HepG2 (cell line): ENCODE results near the gene TCF3. TPM values are rescaled to one million over a fixed set of nuclear protein-coding genes. Genes with fewer than 3 reads are reported as not detected.
A peak's percentile ranks its signal among the peaks of the same experiment; 100 is the strongest.

Experiments used
- ATAC-seq: fragments of 200-7000 bp; cut with Tn5 transposase; 3 replicates; pipeline ENCODE4 v1.9.1; 2020; ENCODE audit warnings: mild to moderate bottlenecking, moderate library complexity
- BruUV-seq: library from RNA; stranded (reverse); fragments of 400-500 nt; replicated peaks from 2 replicates; lab custom pipeline; 2021; lab: Mats Ljungman, UMichigan
- CTCF ChIA-PET: fragments of 300-600 bp; formaldehyde crosslinking; extraction: SDS; loops from one replicate; lab custom pipeline; 2021; ENCODE audit warnings: low total read pairs, inconsistent platforms, low intra/inter-chr PET ratio; lab: Yijun Ruan, JAX
- POLR2A ChIA-PET: fragments of 350-600 bp; sonication (Branson Sonifier 250); formaldehyde crosslinking; loops from one replicate; lab custom pipeline; 2020; ENCODE audit warnings: antibody characterized with exemption, inconsistent platforms; lab: Yijun Ruan, JAX
- DNase-seq: peaks from one replicate; pipeline ENCODE4 v3.0.0-alpha.2; 2015; ENCODE audit warnings: low spot score
- FAIRE-seq: peaks from 3 replicates; lab custom pipeline; 2011; peaks lifted over from hg19 to GRCh38; lab: Jason Lieb, UNC
- H2AFZ ChIP-seq: one replicate; pipeline ENCODE4 v1.6.1; 2011; ENCODE audit warnings: low read length, inconsistent platforms
- H3K27ac ChIP-seq: fragments of 300-600 bp; 3 replicates; pipeline ENCODE4 v1.8.0; 2011; ENCODE audit warnings: mixed run types, mild to moderate bottlenecking, mixed read lengths, low read length, inconsistent platforms; ENCODE audit not compliant: insufficient read depth; ENCODE audit errors: extremely low read length
- H3K27me3 ChIP-seq, 2 experiments: fragments of 200-600 bp in 1 of 2; 2 replicates in 1 of 2; 3 replicates in 1 of 2; pipeline versions ENCODE4 v1.6.0 to v1.8.0; 2011; ENCODE audit warnings: low read length in 2 of 2, mild to moderate bottlenecking in 2 of 2, moderate library complexity in 2 of 2, inconsistent platforms in 1 of 2; ENCODE audit not compliant: insufficient read depth in 2 of 2, control insufficient read depth in 1 of 2
- H3K36me3 ChIP-seq, 2 experiments: fragments of 200-600 bp in 1 of 2; replicated peaks in 1 of 2; 2 replicates in 1 of 2; 3 replicates in 1 of 2; pipeline versions ENCODE4 v1.5.1 to v1.8.0; 2011; ENCODE audit warnings: low read length in 2 of 2, inconsistent platforms in 1 of 2; ENCODE audit not compliant: insufficient read depth in 2 of 2, control insufficient read depth in 1 of 2
- H3K4me1 ChIP-seq: 2 replicates; pipeline ENCODE4 v1.5.1; 2012; ENCODE audit warnings: low read length, inconsistent platforms; ENCODE audit not compliant: insufficient read depth
- H3K4me2 ChIP-seq: 2 replicates; pipeline ENCODE4 v1.6.0; 2011; ENCODE audit warnings: low read depth, low read length, inconsistent platforms
- H3K4me3 ChIP-seq, 3 experiments: fragments of 200-600 bp in 1 of 3; sonication (generic), shearing (Covaris generic) in 1 of 3; replicated peaks in 1 of 3; 2 replicates each; pipeline ENCODE4 v1.5.1; 2011 to 2016; ENCODE audit warnings: low read length in 3 of 3, inconsistent platforms in 2 of 3, low read depth in 2 of 3, mild to moderate bottlenecking in 2 of 3, control low read depth in 1 of 3, mixed read lengths in 1 of 3; ENCODE audit not compliant: insufficient read depth in 1 of 3
- H3K79me2 ChIP-seq: one replicate; pipeline ENCODE4 v1.6.1; 2011; ENCODE audit warnings: low read length, inconsistent platforms; ENCODE audit not compliant: insufficient read depth
- H3K9ac ChIP-seq: 2 replicates; pipeline ENCODE4 v1.6.0; 2011; ENCODE audit warnings: mild to moderate bottlenecking, low read depth, low read length, inconsistent platforms; ENCODE audit not compliant: insufficient read depth
- H3K9me3 ChIP-seq: 2 replicates; pipeline ENCODE4 v1.5.1; 2012; ENCODE audit warnings: mild to moderate bottlenecking, low read length
- H4K20me1 ChIP-seq: 2 replicates; pipeline ENCODE4 v1.6.0; 2011; ENCODE audit warnings: inconsistent platforms, mild to moderate bottlenecking, low read length, moderate library complexity; ENCODE audit not compliant: insufficient read depth
- CREB1 ChIP-seq, 2 experiments: fragments of 450-650 bp in 1 of 2; IDR thresholded peaks; 2 replicates each; pipeline ENCODE4 v1.6.1; 2016 to 2017; ENCODE audit warnings: control low read depth in 1 of 2, mild to moderate bottlenecking in 1 of 2, missing compliant biosample characterization in 1 of 2, missing genetic modification characterization in 1 of 2
- DZIP1 ChIP-seq: sonication (generic); formaldehyde crosslinking; IDR thresholded peaks from 2 replicates; pipeline ENCODE4 v1.5.0; 2020; ENCODE audit warnings: mild to moderate bottlenecking, missing genetic modification reagents
- GABPB1 ChIP-seq: IDR thresholded peaks from 2 replicates; pipeline ENCODE4 v1.6.1; 2016; ENCODE audit warnings: mild to moderate bottlenecking, missing genetic modification reagents, moderate library complexity, missing compliant biosample characterization
- IRF2 ChIP-seq: IDR thresholded peaks from 2 replicates; pipeline ENCODE4 v1.6.1; 2018; ENCODE audit warnings: missing genetic modification reagents, missing compliant biosample characterization
- MYC ChIP-seq: sonication (generic); formaldehyde crosslinking; IDR thresholded peaks from 2 replicates; pipeline ENCODE4 v1.9.0; 2021; ENCODE audit warnings: missing genetic modification reagents, borderline replicate concordance
- TBX2 ChIP-seq: sonication (generic); formaldehyde crosslinking; IDR thresholded peaks from 2 replicates; pipeline ENCODE4 v1.5.0; 2020; ENCODE audit warnings: missing genetic modification reagents, mild to moderate bottlenecking, borderline replicate concordance
- ZNF121 ChIP-seq: sonication (generic); formaldehyde crosslinking; IDR thresholded peaks from 2 replicates; pipeline ENCODE4 v1.5.0; 2020; ENCODE audit warnings: mild to moderate bottlenecking, missing genetic modification reagents
- ZNF333 ChIP-seq: sonication (generic); formaldehyde crosslinking; IDR thresholded peaks from 2 replicates; pipeline ENCODE4 v1.4.0; 2020; ENCODE audit warnings: mild to moderate bottlenecking, missing genetic modification reagents, borderline replicate concordance
- ZNF441 ChIP-seq: sonication (generic); formaldehyde crosslinking; IDR thresholded peaks from 2 replicates; pipeline ENCODE4 v1.7.0; 2021; ENCODE audit warnings: missing genetic modification reagents, borderline replicate concordance
- WGBS: methylation state at CpG from one replicate; pipeline ENCODE4 v1.1.6; 2017; ENCODE audit warnings: low lambda C conversion rate; 5-methylcytosine and 5-hydroxymethylcytosine counted together
- in situ Hi-C: cut with HindIII; loops from 2 replicates; pipeline ENCODE4 v1.10.0; 2017; ENCODE audit warnings: low pct_unique_long_range_greater_than_20kb; ENCODE audit not compliant: extremely low pct_ligation_motif_present
- intact Hi-C: fragments of 100-400 bp; cut with micrococcal nuclease; formaldehyde crosslinking; loops from one replicate; pipeline ENCODE4 v1.10.0; 2022; ENCODE audit not compliant: unreplicated experiment
- polyA plus RNA-seq, 8 experiments: library from polyadenylated mRNA; depleted of rRNA in 3 of 8; stranded (reverse) in 7 of 8; unstranded in 1 of 8; fragments of >200 nt; fragmentation: Illumina TruSeq in 4 of 8; extraction: Trizol in 4 of 8; gene quantifications; 2 replicates each; pipeline versions ENCODE4 v1.2.1 to v1.2.3, GENCODE V29; 2011 to 2016; ENCODE audit warnings: low read depth in 4 of 8, missing spikeins in 1 of 8, mixed read lengths in 1 of 8; ENCODE audit not compliant: insufficient read depth in 1 of 8
- total RNA-seq, 5 experiments: library from RNA; depleted of rRNA; stranded (reverse); fragments of >200 nt; fragmentation: Illumina TruSeq; extraction: Trizol; gene quantifications; 2 replicates each; pipeline ENCODE4 v1.2.3, GENCODE V29; 2016; ENCODE audit warnings: low read depth in 1 of 5
- TF ChIP-seq, protein P1 (sequence below): IDR thresholded peaks from 2 replicates; pipeline ENCODE4 v1.6.1; 2016; ENCODE audit warnings: missing compliant biosample characterization, missing genetic modification reagents, borderline replicate concordance
- TF ChIP-seq, protein P2 (sequence below): sonication (generic); formaldehyde crosslinking; conservative IDR thresholded peaks from 2 replicates; pipeline ENCODE4 v1.4.0; 2020; ENCODE audit warnings: missing genetic modification reagents

TCF3 gene
- total and polyA plus RNA-seq, 2 of the 13 experiments (the other 11 are each of a cell fraction or from before 2014, with no cell fraction given) = 51.4 to 53.2 TPM

GRCh38 chr19:1655987-1656608 is 3.7 kb upstream of the TCF3 start:
- ATAC-seq = no peak

DNA sequence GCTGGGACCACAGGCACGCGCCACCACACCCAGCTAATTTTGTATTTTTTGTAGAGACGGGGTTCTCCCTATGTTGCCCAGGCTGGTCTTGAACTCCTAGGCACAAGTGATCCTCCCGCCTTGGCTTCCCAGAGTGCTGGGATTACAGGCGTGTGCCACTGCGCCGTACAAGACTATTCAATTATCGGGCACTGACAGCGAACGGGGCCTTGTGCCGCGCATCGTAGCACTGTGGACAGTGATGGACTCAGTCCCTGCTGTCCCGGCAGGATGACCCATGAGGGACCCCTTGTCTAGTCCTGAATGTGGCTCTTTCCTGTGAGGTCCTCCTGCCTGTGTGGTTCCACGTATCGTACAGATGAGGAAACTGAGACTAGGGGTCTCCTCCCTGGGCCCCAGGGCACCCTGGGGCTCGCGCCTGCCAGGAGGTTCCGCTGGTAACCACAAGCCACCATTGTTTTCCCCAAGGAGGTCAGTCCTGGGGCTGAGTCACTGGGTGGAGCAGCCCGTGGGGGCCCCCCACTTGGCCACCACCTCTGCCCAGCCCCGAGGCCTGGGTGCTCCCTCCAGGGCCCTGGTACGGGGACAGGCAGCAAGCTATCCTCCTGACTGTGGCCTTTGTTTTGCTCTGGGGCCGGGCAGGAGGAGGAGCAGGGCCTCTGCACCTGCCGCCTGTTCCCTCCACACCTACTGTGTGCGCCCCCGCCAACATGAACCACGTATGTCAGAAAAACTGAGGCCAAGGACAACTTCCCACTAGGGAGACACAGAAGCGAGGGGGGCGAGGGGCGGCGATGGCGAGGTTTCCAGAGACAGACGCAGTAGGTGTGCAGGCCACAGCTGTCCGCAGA is 2.9 kb upstream of the TCF3 start:
- no peak for FAIRE-seq
- Histone ChIP-seq H3K9me3 (no peaks in the 10 kb centered on the region), H3K4me2 (peak overlapping the region; percentile 53), H4K20me1 (no peaks in the 10 kb centered on the region), H3K79me2 (peaks cover 9% of the 10 kb centered on the region), H3K4me1 (peaks cover 44% of the 10 kb centered on the region), H2AFZ (no peak overlapping the region), H3K27me3 (peaks cover 5 to 53% of the 10 kb centered on the region in 2 experiments; a peak in 4 of 5 replicates), H3K36me3 (no peaks in the 10 kb centered on the region), H3K4me3 (peak overlapping the region in 2 of 3 experiments; percentile 7 to 43; a peak in 1 of 6 replicates), H3K27ac (no peak overlapping the region), H3K9ac (no peak overlapping the region)
- in situ Hi-C loops = no loop called here
- peak; percentile 27 for ATAC-seq
- CTCF ChIA-PET = no interaction called here
- POLR2A ChIA-PET = interaction anchor here (1.0 kb wide), 1 partner anchor 65 kb away, joined by 4 read pairs; no protein-coding TSS in a partner anchor
- WGBS = 40% methylated on average over 17 of the region's 34 CpGs
- no peak for DNase-seq
- no TSS peak for BruUV-seq
- intact Hi-C loops = no loop called here
- TF ChIP-seq GABPB1 (CRISPR knock-in tag) = peak; percentile 12; the same call in 1 of the 2 replicates
- TF ChIP-seq, protein P1, sequence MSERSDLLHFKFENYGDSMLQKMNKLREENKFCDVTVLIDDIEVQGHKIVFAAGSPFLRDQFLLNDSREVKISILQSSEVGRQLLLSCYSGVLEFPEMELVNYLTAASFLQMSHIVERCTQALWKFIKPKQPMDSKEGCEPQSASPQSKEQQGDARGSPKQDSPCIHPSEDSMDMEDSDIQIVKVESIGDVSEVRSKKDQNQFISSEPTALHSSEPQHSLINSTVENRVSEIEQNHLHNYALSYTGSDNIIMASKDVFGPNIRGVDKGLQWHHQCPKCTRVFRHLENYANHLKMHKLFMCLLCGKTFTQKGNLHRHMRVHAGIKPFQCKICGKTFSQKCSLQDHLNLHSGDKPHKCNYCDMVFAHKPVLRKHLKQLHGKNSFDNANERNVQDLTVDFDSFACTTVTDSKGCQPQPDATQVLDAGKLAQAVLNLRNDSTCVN (CRISPR knock-in tag) = no peak
- no peak for TF ChIP-seq ZNF333 (CRISPR knock-in tag)
- no peak for TF ChIP-seq CREB1 (IDR thresholded peaks at IDR 0.05)
- TF ChIP-seq CREB1 (CRISPR knock-in tag; IDR thresholded peaks at IDR 0.05) = no peak
- TF ChIP-seq TBX2 = 0 out of 2 replicates have a peak, but pooled peaks have one; percentile 11
- no peak for TF ChIP-seq IRF2 (CRISPR knock-in tag)
- TF ChIP-seq, protein P2, sequence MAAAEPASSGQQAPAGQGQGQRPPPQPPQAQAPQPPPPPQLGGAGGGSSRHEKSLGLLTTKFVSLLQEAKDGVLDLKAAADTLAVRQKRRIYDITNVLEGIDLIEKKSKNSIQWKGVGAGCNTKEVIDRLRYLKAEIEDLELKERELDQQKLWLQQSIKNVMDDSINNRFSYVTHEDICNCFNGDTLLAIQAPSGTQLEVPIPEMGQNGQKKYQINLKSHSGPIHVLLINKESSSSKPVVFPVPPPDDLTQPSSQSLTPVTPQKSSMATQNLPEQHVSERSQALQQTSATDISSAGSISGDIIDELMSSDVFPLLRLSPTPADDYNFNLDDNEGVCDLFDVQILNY (CRISPR knock-in tag) = no peak
- TF ChIP-seq DZIP1 (CRISPR knock-in tag) = no peak
- TF ChIP-seq MYC (CRISPR knock-in tag) = no peak

More at GRCh38 chr19:1655987-1656608, 3.7 kb upstream of the TCF3 start:
- TF ChIP-seq ZNF441 (CRISPR knock-in tag) (no peak), ZNF121 (CRISPR knock-in tag) (peak; percentile 72)
- no TSS peak for BruUV-seq
- Histone ChIP-seq H3K9me3 (no peaks in the 10 kb centered on the region), H3K4me3 (no peak overlapping the region), H3K27ac (no peak overlapping the region), H3K79me2 (peaks cover 4% of the 10 kb centered on the region), H3K27me3 (peaks cover 5 to 53% of the 10 kb centered on the region in 2 experiments; a peak in 4 of 5 replicates), H3K4me2 (peak overlapping the region; percentile 53; the same call in 1 of the 2 replicates), H3K9ac (no peak overlapping the region), H4K20me1 (no peaks in the 10 kb centered on the region), H3K36me3 (no peaks in the 10 kb centered on the region), H2AFZ (no peak overlapping the region), H3K4me1 (peaks cover 37% of the 10 kb centered on the region)
- in situ Hi-C loops = no loop called here
- intact Hi-C loops = no loop called here
- POLR2A ChIA-PET = interaction anchor here (1.0 kb wide), 1 partner anchor 65 kb away, joined by 4 read pairs; no protein-coding TSS in a partner anchor
- CTCF ChIA-PET = no interaction called here
- WGBS = 34% methylated on average over 11 of the region's 19 CpGs
- DNase-seq = no peak
- no peak for FAIRE-seq
